AG04450 (cell line): Measurements from ENCODE around the gene PAFAH1B1. TPM values are rescaled to one million over a fixed set of nuclear protein-coding genes. Genes with fewer than 3 reads are reported as not detected.

Experiments
- CTCF ChIA-PET: fragments of 300-600, 350-600 bp; formaldehyde crosslinking; extraction: SDS; loops from one replicate; lab custom pipeline; 2022; ENCODE audit warnings: antibody characterized with exemption, inconsistent platforms; lab: Charles Lee
- POLR2A ChIA-PET: fragments of 350-600 bp; formaldehyde crosslinking; extraction: SDS; loops from one replicate; lab custom pipeline; 2021; ENCODE audit warnings: antibody characterized with exemption, inconsistent platforms; lab: Yijun Ruan, JAX
- DNase-seq: peaks from one replicate; pipeline ENCODE4 v3.0.0-alpha.2; 2011; ENCODE audit warnings: low read depth, low spot score
- H3K27ac ChIP-seq: one replicate; pipeline ENCODE4 v1.5.1; 2012; ENCODE audit warnings: low read depth, low read length, control low read depth
- H3K27me3 ChIP-seq: one replicate; pipeline ENCODE4 v1.6.0; 2012; ENCODE audit warnings: low read length; ENCODE audit not compliant: control insufficient read depth, insufficient read depth
- H3K4me3 ChIP-seq: 2 replicates; pipeline ENCODE4 v1.5.1; 2011; ENCODE audit warnings: mild to moderate bottlenecking, low read depth, low read length, control low read depth
- H3K9me3 ChIP-seq: 2 replicates; pipeline ENCODE4 v1.5.1; 2012; ENCODE audit warnings: low read length; ENCODE audit not compliant: control insufficient read depth, insufficient read depth
- CTCF ChIP-seq: IDR thresholded peaks from 2 replicates; pipeline ENCODE4 v1.5.1; 2011; ENCODE audit warnings: low read depth, low read length, control low read depth, inconsistent platforms
- polyA plus RNA-seq: library from polyadenylated mRNA; depleted of rRNA; stranded (reverse); fragments of >200 nt; gene quantifications from 2 replicates; pipeline ENCODE4 v1.2.3, GENCODE V29; 2011

Gene PAFAH1B1
- polyA plus RNA-seq, 1 experiment = 111 TPM

- ChIA-PET CTCF (no interaction called here), POLR2A (no interaction called here)
- Histone ChIP-seq H3K27me3 (no peaks in the 10 kb centered on the region), H3K9me3 (no peaks in the 10 kb centered on the region), H3K27ac (no peak overlapping the region), H3K4me3 (no peak overlapping the region)
- no peak for DNase-seq
- TF ChIP-seq CTCF = no peak
Measured at GRCh38 chr17:2706911-2707510, 113.6 kb downstream of the PAFAH1B1 start.

GRCh38 chr17:2707721-2708584 lies 114.5 kb downstream of the PAFAH1B1 start:
- CTCF ChIA-PET = interaction anchor here (0.8 kb wide), 1 partner anchor 325 kb away, joined by 3 read pairs; no protein-coding TSS in a partner anchor
- peak; percentile 37 for TF ChIP-seq CTCF
- no peaks in the 10 kb centered on the region for H3K9me3 ChIP-seq
- POLR2A ChIA-PET = no interaction called here
- H3K4me3 ChIP-seq = no peak overlapping the region
- H3K27ac ChIP-seq = no peak overlapping the region
- DNase-seq = no peak
- no peaks in the 10 kb centered on the region for H3K27me3 ChIP-seq

GRCh38 chr17:2708585-2709182 lies 115.2 kb downstream of the PAFAH1B1 start:
- POLR2A ChIA-PET = no interaction called here
- CTCF ChIA-PET = interaction anchor here (0.7 kb wide), 1 partner anchor 303 kb away, joined by 5 read pairs; no protein-coding TSS in a partner anchor
- Histone ChIP-seq H3K4me3 (no peak overlapping the region), H3K27me3 (no peaks in the 10 kb centered on the region), H3K9me3 (no peaks in the 10 kb centered on the region), H3K27ac (no peak overlapping the region)
- TF ChIP-seq CTCF = no peak
- no peak for DNase-seq

- ChIA-PET CTCF (interaction anchor here (0.7 to 0.8 kb wide), 2 partner anchors 293 to 302 kb away, joined by 3 to 5 read pairs; no protein-coding TSS in a partner anchor), POLR2A (interaction anchor here (0.5 kb wide), 1 partner anchor 103 kb away, joined by 8 read pairs; no protein-coding TSS in a partner anchor)
- H3K27ac ChIP-seq = no peak overlapping the region
- H3K27me3 ChIP-seq = no peaks in the 10 kb centered on the region
- H3K4me3 ChIP-seq = 0 out of 2 replicates have a peak overlapping the region, but pooled peaks have one; percentile 13
- no peak for TF ChIP-seq CTCF
- no peak for DNase-seq
- no peaks in the 10 kb centered on the region for H3K9me3 ChIP-seq
Measured at GRCh38 chr17:2709183-2709661, 115.8 kb downstream of the PAFAH1B1 start.
